Psoas muscle (tissue), 8 donors: ENCODE results near the gene C17orf50. TPM values are rescaled to one million over a fixed set of nuclear protein-coding genes. Genes with fewer than 3 reads are reported as not detected.
A peak's percentile ranks its signal among the peaks of the same experiment; 100 is the strongest.

Source experiments
- ATAC-seq, 4 donors: fragments of 200-7000 bp; cut with Tn5 transposase; one replicate each; pipeline ENCODE4 v1.9.1; 2020; ENCODE audit warnings: moderate library complexity in 3 of 4, mild to moderate bottlenecking in 2 of 4
- DNase-seq, 2 donors: peaks; one replicate each; pipeline ENCODE4 v3.0.0-alpha.2; 2020
- H3K27ac ChIP-seq: fragments of 200-600 bp; one replicate; pipeline ENCODE4 v1.8.0; 2022
- H3K27me3 ChIP-seq, 3 donors: fragments of 200-600 bp in 1 of 3; one replicate each; pipeline versions ENCODE4 v1.6.1 to v1.8.0; 2013 to 2022; ENCODE audit warnings: low read length in 2 of 3, mild to moderate bottlenecking in 2 of 3, moderate library complexity in 1 of 3; ENCODE audit not compliant: insufficient read depth in 3 of 3
- H3K36me3 ChIP-seq, 2 donors: fragments of 200-600 bp in 1 of 2; one replicate each; pipeline versions ENCODE4 v1.6.1 to v1.8.0; 2013 to 2022; ENCODE audit warnings: low read depth in 1 of 2, mild to moderate bottlenecking in 1 of 2, moderate library complexity in 1 of 2; ENCODE audit not compliant: insufficient read depth in 1 of 2
- H3K4me1 ChIP-seq: fragments of 200-600 bp; one replicate; pipeline ENCODE4 v1.8.0; 2022
- H3K4me3 ChIP-seq: fragments of 200-600 bp; one replicate; pipeline ENCODE4 v1.8.0; 2022; ENCODE audit warnings: mild to moderate bottlenecking
- H3K9me3 ChIP-seq: fragments of 200-600 bp; one replicate; pipeline ENCODE4 v1.8.0; 2022
- WGBS, 3 donors: extraction: QIAGEN DNeasy Blood & Tissue Kit; methylation state at CpG; one replicate each; pipeline versions ENCODE4 v1.1.6 to v1.1.7; 2013; 5-methylcytosine and 5-hydroxymethylcytosine counted together
- intact Hi-C, 2 donors: fragments of 100-400 bp; cut with DNase I; formaldehyde crosslinking; loops; one replicate each; pipeline versions ENCODE4 v1.11.0 to v1.14.2; 2022
- polyA plus RNA-seq, 3 donors: library from polyadenylated mRNA; stranded (reverse); fragments of 200-250 nt; gene quantifications; one replicate each; pipeline ENCODE4 v1.2.3, GENCODE V29; 2013
- total RNA-seq, 4 donors: library from RNA; stranded (reverse); fragmentation: NEBNext Ultra II Directional in 2 of 4; extraction: Animal tissue kit (Norgen Biotek cat#: 25700) in 2 of 4; gene quantifications; one replicate each; pipeline versions ENCODE4 v1.2.1 to v1.2.4, GENCODE V29; 2021 to 2023
- TF ChIP-seq, protein P1 (sequence below): fragments of 200-600 bp; IDR thresholded peaks from one replicate; pipeline ENCODE4 v1.8.0; 2022; ENCODE audit warnings: antibody characterized with exemption
- donor health status: healthy with polysubstance abuse.
- donor health status: DM: no; HTN: no; CAD: no; lungs with moderate emphysema.
- donor health status: Bipolar disorder and iron deficiency.
- donor health status: healthy.
- donor health status: DM: yes; HTN: yes; CAD: no.
- donor health status: DM: no; HTN: no; CAD: no.
- donor health status: DM: no; HTN: no; CAD: no.
- donor health status: DM: yes; HTN: yes; CAD: no.

The C17orf50 gene
- total and polyA plus RNA-seq, 7 donors, result 0.08 TPM; not detected in 6

DNA sequence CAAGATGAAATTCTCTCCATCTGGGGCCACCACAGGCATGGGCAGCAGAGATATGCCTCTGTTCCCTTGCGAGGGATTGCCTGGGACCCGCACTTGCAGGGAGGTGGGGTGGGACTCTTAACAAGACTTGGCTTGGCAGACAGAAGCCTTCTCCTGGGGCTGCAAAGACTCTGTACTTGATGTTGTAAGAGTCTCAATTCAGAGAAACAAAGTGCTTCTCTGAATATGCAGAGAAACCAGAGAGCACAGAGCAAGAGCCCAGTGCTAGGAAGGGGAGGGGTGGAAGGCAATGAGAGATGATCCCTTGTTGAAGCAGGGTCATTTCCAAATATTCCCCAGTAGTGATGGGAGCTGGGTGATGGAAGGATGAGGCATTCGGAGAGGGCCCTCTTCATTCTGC is 32.6 kb downstream of the C17orf50 start:
- Histone ChIP-seq H3K27ac (no peak overlapping the region), H3K4me1 (no peaks in the 10 kb centered on the region), H3K9me3 (no peaks in the 10 kb centered on the region), H3K27me3 (peaks cover 0 to 48% (median 6%) of the 10 kb centered on the region in 3 donors), H3K36me3 (no peaks in the 10 kb centered on the region), H3K4me3 (no peak overlapping the region)
- TF ChIP-seq, protein P1, sequence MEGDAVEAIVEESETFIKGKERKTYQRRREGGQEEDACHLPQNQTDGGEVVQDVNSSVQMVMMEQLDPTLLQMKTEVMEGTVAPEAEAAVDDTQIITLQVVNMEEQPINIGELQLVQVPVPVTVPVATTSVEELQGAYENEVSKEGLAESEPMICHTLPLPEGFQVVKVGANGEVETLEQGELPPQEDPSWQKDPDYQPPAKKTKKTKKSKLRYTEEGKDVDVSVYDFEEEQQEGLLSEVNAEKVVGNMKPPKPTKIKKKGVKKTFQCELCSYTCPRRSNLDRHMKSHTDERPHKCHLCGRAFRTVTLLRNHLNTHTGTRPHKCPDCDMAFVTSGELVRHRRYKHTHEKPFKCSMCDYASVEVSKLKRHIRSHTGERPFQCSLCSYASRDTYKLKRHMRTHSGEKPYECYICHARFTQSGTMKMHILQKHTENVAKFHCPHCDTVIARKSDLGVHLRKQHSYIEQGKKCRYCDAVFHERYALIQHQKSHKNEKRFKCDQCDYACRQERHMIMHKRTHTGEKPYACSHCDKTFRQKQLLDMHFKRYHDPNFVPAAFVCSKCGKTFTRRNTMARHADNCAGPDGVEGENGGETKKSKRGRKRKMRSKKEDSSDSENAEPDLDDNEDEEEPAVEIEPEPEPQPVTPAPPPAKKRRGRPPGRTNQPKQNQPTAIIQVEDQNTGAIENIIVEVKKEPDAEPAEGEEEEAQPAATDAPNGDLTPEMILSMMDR, result no peak
- ATAC-seq (no peak), DNase-seq (no peak)
- WGBS, 3 donors, result 47 to 66% (median 62%) methylated on average over 3 of the region's 3 CpGs
- intact Hi-C loops, result no loop called here

DNA sequence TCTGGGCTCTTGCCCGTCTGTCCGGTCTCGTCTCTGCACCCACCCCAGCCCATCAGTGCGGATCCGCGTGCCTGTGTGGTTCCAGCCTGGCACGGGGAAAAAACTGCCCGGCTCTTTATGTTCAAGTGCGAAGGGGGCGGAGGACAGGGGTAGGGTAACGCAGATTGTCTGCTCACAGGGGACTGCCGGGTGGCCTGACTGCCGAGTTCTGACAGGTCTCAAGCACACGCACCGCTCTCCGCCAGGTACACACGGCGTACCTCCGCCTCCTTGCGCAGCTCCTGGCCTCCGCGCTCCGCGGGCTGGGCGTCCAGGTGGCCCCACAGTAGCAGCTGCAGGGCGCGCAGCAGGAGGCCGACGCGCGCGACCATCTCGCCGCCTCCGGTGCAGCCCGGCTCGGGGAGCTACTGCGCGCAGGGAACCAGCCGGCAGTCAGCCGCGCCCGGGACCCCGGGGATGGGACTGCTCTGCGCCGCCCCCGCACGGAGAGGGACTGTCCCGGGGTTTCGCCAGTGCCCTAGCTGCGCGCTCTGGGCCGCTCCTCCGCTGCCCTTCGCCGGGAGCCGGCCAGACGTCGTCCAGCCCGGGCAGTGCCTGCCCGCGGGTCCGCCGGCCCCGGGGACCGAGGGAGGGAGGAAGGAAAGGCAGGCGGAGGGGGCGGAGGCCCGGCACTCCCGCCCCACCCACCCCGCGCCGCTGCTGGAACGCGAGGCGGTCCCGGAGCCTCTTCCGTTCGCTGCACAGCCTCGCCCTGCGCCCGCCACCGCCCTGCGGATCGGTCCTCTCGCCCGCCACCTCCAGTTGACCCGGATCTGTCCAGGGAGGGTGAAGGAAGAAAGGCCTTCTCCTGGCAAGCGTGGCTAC is 34.6 kb downstream of the C17orf50 start, which contains the start of gene MMP28:
Gene MMP28 (minus strand): TSS at position 635 of the 864 bp plus-strand sequence. CDS start 264 bp downstream, at position 371.
- WGBS, 3 donors, result 1% methylated on average over 57 to 89 of the region's 89 CpGs
- DNase-seq, result peak; percentile 50 to 62
- intact Hi-C loops, result no loop called here
- H3K4me3 ChIP-seq, result peak within 1 kb of the TSS; percentile 68
- H3K27me3 ChIP-seq, result peaks cover 0 to 48% (median 6%) of the 10 kb centered on the region in 3 donors
- no peaks in the 10 kb centered on the region for H3K9me3 ChIP-seq
- TF ChIP-seq, protein P1, result no peak
- peaks cover 7% of the 10 kb centered on the region for H3K4me1 ChIP-seq
- peak; percentile 51 to 74 (median 59) for ATAC-seq
- H3K36me3 ChIP-seq, result no peaks in the 10 kb centered on the region
- no peak within 1 kb of the TSS for H3K27ac ChIP-seq

DNA sequence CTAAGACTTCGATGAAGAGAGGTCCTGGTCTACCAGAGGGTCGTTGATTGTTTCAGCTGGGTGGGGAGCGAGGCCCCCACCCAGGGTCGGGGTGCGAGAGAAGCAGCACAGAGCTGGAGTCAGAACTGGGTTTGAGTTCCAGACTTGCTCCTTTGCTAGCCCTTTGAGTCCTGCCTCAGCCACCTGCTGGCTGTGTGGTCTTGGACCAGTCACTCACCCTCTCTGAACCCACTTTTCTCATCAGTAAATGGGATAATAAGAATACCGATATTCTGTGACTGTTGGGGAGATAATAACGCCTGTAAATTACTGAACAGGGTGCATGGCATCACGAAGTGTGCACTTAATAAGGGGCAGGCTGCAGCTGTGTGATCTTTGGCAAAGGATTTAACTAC is 35.2 kb downstream of the C17orf50 start:
- no peak for ATAC-seq

DNA sequence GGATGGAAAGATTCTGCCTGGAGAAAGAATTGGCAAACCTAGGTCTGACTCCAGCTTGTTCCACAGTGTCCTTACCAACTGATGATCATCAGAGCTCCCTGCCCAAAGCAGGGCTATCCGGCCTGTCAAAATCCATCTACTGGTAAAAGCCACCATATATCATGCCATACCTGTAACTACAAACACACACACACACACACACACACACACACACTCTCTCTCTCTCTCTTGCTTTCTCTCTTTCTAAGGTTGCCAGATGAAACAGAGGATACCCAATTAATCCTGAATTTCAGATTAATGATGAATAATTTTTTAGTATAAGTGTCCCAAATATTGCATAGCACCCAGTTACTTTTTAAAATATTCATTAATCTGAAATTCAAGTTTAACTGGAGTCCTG is 36.3 kb downstream of the C17orf50 start:
- Histone ChIP-seq H3K27me3 (peaks cover 0 to 48% (median 6%) of the 10 kb centered on the region in 3 donors), H3K9me3 (no peaks in the 10 kb centered on the region), H3K4me1 (peaks cover 8% of the 10 kb centered on the region), H3K4me3 (no peak overlapping the region), H3K27ac (no peak overlapping the region), H3K36me3 (no peaks in the 10 kb centered on the region)
- TF ChIP-seq, protein P1, result no peak
- ATAC-seq (no peak), DNase-seq (no peak)
- WGBS, 3 donors, result 91 to 94% (median 94%) methylated on average over 1 of the region's 1 CpG
- intact Hi-C loops, result no loop called here

More for the DNA sequence above, 35.2 kb downstream of the C17orf50 start:
- TF ChIP-seq, protein P1, result no peak
- intact Hi-C loops, result no loop called here
- Histone ChIP-seq H3K9me3 (no peaks in the 10 kb centered on the region), H3K27me3 (peaks cover 0 to 48% (median 6%) of the 10 kb centered on the region in 3 donors), H3K36me3 (no peaks in the 10 kb centered on the region), H3K4me1 (peaks cover 8% of the 10 kb centered on the region), H3K4me3 (peak overlapping the region; percentile 68), H3K27ac (no peak overlapping the region)
- WGBS, 3 donors, result 36 to 40% (median 37%) methylated on average over 8 of the region's 8 CpGs
- no peak for DNase-seq
